CD4-positive, alpha-beta T cell treated with Interleukin-17A for 4 hours (primary cell): ENCODE results near the gene DIP2C.

Experiments used
- DNase-seq: peaks from one replicate; pipeline ENCODE4 v3.0.0-alpha.2; 2020; ENCODE audit warnings: mixed read lengths

The DIP2C gene

GRCh38 chr10:511101-511848 lies 178.2 kb downstream of the DIP2C start:
- peak; percentile 88 for DNase-seq

- DNase-seq = no peak
Observed at GRCh38 chr10:510415-510881, 179.0 kb downstream of the DIP2C start.

GRCh38 chr10:509361-510102 lies 179.9 kb downstream of the DIP2C start:
- DNase-seq = no peak

- no peak for DNase-seq
Observed at GRCh38 chr10:508726-509125, 180.7 kb downstream of the DIP2C start.

- no peak for DNase-seq
Observed at GRCh38 chr10:507908-508444, 181.5 kb downstream of the DIP2C start.

- no peak for DNase-seq
Observed at GRCh38 chr10:507355-507699, 182.1 kb downstream of the DIP2C start.

- DNase-seq = no peak
Observed at GRCh38 chr10:506451-507354, 182.8 kb downstream of the DIP2C start.

- no peak for DNase-seq
Observed at GRCh38 chr10:505419-505818, 184.0 kb downstream of the DIP2C start.

GRCh38 chr10:504806-505205 lies 184.7 kb downstream of the DIP2C start:
- no peak for DNase-seq

GRCh38 chr10:504121-504611 lies 185.3 kb downstream of the DIP2C start:
- DNase-seq = no peak

GRCh38 chr10:501596-501995 lies 187.9 kb downstream of the DIP2C start:
- DNase-seq = no peak

GRCh38 chr10:500876-501275 lies 188.6 kb downstream of the DIP2C start:
- peak; percentile 40 for DNase-seq

GRCh38 chr10:499991-500390 lies 189.5 kb downstream of the DIP2C start:
- DNase-seq = no peak

- no peak for DNase-seq
Observed at GRCh38 chr10:498760-499435, 190.6 kb downstream of the DIP2C start.

- no peak for DNase-seq
Observed at GRCh38 chr10:497898-498451, 191.5 kb downstream of the DIP2C start.

- DNase-seq = no peak
Observed at GRCh38 chr10:497289-497688, 192.2 kb downstream of the DIP2C start.

GRCh38 chr10:494556-494955 lies 194.9 kb downstream of the DIP2C start:
- DNase-seq = no peak

- no peak for DNase-seq
Observed at GRCh38 chr10:494149-494542, 195.3 kb downstream of the DIP2C start.

GRCh38 chr10:493391-494148 lies 195.9 kb downstream of the DIP2C start:
- no peak for DNase-seq

GRCh38 chr10:492836-493235 lies 196.6 kb downstream of the DIP2C start:
- no peak for DNase-seq
